Esophagus (tissue), 2 donors: ENCODE data around the gene TRAPPC8. TPM values are rescaled to one million over a fixed set of nuclear protein-coding genes. Genes with fewer than 3 reads are reported as not detected.
A peak's percentile ranks its signal among the peaks of the same experiment; 100 is the strongest.

Source experiments
- H3K27ac ChIP-seq, 2 donors: one replicate each; pipeline ENCODE4 v1.5.1; 2013; ENCODE audit warnings: low read depth in 2 of 2, mild to moderate bottlenecking in 2 of 2, inconsistent platforms in 1 of 2, low read length in 1 of 2, moderate library complexity in 1 of 2
- H3K27me3 ChIP-seq, 2 donors: one replicate each; pipeline ENCODE4 v1.6.1; 2013; ENCODE audit warnings: low read length in 2 of 2, control low read depth in 1 of 2, mild to moderate bottlenecking in 1 of 2; ENCODE audit not compliant: insufficient read depth in 2 of 2, control insufficient read depth in 1 of 2
- H3K36me3 ChIP-seq, 2 donors: one replicate each; pipeline ENCODE4 v1.6.1; 2013; ENCODE audit warnings: low read length in 1 of 2; ENCODE audit not compliant: control insufficient read depth in 2 of 2, insufficient read depth in 2 of 2
- H3K4me1 ChIP-seq, 2 donors: one replicate each; pipeline ENCODE4 v1.6.1; 2013; ENCODE audit warnings: low read length in 1 of 2; ENCODE audit not compliant: control insufficient read depth in 2 of 2, insufficient read depth in 2 of 2
- H3K4me3 ChIP-seq, 2 donors: one replicate each; pipeline ENCODE4 v1.5.1; 2013; ENCODE audit warnings: low read length in 2 of 2, mild to moderate bottlenecking in 2 of 2, low read depth in 1 of 2, moderate library complexity in 1 of 2
- H3K9me3 ChIP-seq, 2 donors: one replicate each; pipeline ENCODE4 v1.6.1; 2013; ENCODE audit warnings: mild to moderate bottlenecking in 2 of 2, low read depth in 1 of 2, low read length in 1 of 2, moderate library complexity in 1 of 2; ENCODE audit not compliant: control insufficient read depth in 2 of 2, insufficient read depth in 1 of 2
- WGBS, 2 donors: extraction: QIAGEN DNeasy Blood & Tissue Kit; methylation state at CpG; one replicate each; pipeline ENCODE4 v1.1.7; 2013; 5-methylcytosine and 5-hydroxymethylcytosine counted together
- polyA plus RNA-seq, 2 donors: library from polyadenylated mRNA; stranded (reverse); fragments of 200-250 nt; gene quantifications; one replicate each; pipeline ENCODE4 v1.2.3, GENCODE V29; 2013
- donor health status: healthy with polysubstance abuse.
- donor health status: Bipolar disorder and iron deficiency.

The TRAPPC8 gene, protein sequence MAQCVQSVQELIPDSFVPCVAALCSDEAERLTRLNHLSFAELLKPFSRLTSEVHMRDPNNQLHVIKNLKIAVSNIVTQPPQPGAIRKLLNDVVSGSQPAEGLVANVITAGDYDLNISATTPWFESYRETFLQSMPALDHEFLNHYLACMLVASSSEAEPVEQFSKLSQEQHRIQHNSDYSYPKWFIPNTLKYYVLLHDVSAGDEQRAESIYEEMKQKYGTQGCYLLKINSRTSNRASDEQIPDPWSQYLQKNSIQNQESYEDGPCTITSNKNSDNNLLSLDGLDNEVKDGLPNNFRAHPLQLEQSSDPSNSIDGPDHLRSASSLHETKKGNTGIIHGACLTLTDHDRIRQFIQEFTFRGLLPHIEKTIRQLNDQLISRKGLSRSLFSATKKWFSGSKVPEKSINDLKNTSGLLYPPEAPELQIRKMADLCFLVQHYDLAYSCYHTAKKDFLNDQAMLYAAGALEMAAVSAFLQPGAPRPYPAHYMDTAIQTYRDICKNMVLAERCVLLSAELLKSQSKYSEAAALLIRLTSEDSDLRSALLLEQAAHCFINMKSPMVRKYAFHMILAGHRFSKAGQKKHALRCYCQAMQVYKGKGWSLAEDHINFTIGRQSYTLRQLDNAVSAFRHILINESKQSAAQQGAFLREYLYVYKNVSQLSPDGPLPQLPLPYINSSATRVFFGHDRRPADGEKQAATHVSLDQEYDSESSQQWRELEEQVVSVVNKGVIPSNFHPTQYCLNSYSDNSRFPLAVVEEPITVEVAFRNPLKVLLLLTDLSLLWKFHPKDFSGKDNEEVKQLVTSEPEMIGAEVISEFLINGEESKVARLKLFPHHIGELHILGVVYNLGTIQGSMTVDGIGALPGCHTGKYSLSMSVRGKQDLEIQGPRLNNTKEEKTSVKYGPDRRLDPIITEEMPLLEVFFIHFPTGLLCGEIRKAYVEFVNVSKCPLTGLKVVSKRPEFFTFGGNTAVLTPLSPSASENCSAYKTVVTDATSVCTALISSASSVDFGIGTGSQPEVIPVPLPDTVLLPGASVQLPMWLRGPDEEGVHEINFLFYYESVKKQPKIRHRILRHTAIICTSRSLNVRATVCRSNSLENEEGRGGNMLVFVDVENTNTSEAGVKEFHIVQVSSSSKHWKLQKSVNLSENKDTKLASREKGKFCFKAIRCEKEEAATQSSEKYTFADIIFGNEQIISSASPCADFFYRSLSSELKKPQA (N-terminal part only)
- 10 to 100 TPM; 16.3 to 20.9 TPM for polyA plus RNA-seq

DNA sequence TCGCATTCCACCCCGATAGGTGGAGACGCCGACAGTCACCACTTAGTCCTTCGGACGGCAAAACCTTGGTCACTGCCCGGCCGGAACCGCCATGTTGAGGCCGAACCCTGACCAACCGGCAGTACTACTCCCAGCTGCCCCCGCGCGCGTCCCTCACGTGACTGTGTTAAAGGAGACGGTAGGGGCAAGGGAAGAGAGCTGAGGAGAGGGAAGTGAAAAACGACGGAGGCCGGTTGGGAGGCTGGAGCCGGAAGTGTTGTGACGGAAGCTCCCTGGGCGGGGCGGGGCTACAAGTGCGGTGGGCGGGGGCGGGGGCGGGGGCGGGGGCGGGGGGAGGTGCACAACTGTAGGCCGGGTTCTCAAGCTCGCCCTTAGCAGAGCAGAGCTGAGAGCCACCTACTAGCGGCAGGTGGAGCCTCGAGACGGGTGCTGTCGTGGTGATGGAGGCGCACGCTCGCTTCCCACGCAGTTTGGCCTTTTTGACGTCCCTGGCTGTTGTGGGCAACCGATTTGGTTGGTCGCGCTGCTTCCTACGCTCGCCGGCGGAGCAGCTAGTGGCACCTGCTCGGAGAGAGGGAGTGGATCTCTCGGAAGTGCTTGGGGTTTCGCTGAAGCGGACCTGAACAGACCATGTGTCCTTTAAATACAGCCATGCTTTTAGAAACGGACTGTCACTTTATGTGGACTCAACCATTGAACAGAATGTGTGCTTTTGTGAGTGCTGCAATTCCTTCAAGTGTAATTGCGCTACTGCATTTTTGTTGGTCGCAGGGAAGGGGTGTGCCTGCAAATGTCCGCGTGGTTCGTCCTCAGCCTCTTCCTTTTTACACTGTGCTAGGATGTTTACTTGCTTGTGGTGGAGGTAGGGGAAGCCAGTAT lies at the start of gene TRAPPC8:
TRAPPC8 (minus strand) TSS at position 130 of the 879 bp plus-strand sequence. CDS start 364 bp downstream, outside the sequence.
- WGBS, 2 donors = 0% methylated on average over 53 to 57 of the region's 58 CpGs
- H3K27ac ChIP-seq = peak within 1 kb of the TSS; percentile 94 to 96
- H3K4me3 ChIP-seq = peak within 1 kb of the TSS; percentile 89 to 97
- H3K9me3 ChIP-seq = no peaks in the 10 kb centered on the region
- H3K4me1 ChIP-seq = no peaks in the 10 kb centered on the region
- H3K36me3 ChIP-seq = no peaks in the 10 kb centered on the region
- H3K27me3 ChIP-seq = no peaks in the 10 kb centered on the region

DNA sequence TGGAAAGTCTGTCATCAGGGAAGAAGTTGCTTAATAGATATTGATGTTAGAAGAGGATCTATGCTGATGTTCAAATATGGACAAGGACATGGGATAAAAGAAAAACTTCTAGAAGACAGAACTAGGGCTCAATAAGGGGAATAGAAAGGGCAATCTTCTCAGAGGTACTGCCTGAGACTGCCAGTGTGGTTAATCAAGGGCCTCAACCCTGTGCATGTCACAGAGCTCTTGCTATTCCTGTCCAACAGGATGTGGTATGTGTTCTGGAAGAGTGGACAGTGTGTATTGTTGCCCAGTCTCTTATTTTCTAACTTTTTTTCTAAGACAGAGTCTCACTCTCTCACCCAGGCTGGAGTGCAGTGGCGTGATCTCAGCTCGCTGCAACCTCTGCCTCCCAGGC lies 47.9 kb upstream of the TRAPPC8 start:
- no peak overlapping the region for H3K27ac ChIP-seq
- H3K27me3 ChIP-seq = no peaks in the 10 kb centered on the region
- H3K9me3 ChIP-seq = no peaks in the 10 kb centered on the region
- 83 to 95% methylated on average over 2 of the region's 2 CpGs for WGBS, 2 donors
- H3K4me1 ChIP-seq = no peaks in the 10 kb centered on the region
- H3K36me3 ChIP-seq = no peaks in the 10 kb centered on the region
- no peak overlapping the region for H3K4me3 ChIP-seq

DNA sequence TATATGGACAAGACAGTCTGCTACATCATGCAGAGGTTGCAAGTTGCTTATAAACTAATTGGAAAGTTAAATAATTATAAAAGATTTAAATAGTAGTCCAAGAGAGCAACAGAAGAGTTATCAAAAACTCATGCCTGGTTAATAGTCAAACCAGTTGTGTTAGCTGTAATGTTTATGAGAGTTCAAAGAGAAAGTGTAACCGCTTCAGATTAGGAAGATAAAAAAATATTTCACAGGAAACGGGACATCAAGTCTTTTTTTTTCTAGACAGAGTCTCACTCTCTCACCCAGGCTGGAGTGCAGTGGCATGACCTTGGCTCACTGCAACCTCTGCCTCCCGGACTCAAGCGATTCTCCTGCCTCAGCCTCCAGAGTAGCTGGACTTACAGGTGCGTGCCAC lies 41.0 kb upstream of the TRAPPC8 start:
- H3K36me3 ChIP-seq = no peaks in the 10 kb centered on the region
- H3K27ac ChIP-seq = no peak overlapping the region

DNA sequence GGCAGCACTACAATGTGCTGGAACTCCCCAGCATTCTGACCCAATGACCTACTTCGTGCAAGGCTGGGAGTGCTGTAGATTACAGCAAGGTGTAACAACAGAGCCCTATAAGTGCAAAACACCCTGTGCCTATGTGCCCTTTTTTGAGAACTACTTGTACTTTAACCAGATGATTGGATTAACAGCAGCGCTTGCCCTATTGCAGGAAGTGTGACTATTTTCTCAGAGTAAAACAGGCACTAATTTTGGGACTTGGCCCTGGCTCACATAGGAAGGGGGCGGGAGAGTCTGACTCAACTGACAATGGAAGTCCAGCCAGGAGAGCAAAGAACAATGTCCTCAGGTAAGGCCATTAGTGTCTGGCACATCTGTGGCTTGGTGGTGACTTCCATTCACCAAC lies 40.1 kb upstream of the TRAPPC8 start:
- H3K4me3 ChIP-seq = no peak overlapping the region
- H3K9me3 ChIP-seq = peaks cover 0 to 7% of the 10 kb centered on the region in 2 donors
- 64 to 75% methylated on average over 3 of the region's 3 CpGs for WGBS, 2 donors
- H3K27ac ChIP-seq = no peak overlapping the region
- H3K4me1 ChIP-seq = no peaks in the 10 kb centered on the region
- no peaks in the 10 kb centered on the region for H3K27me3 ChIP-seq
- no peaks in the 10 kb centered on the region for H3K36me3 ChIP-seq

More for the DNA sequence above, 41.0 kb upstream of the TRAPPC8 start:
- no peaks in the 10 kb centered on the region for H3K27me3 ChIP-seq
- 69 to 74% methylated on average over 5 of the region's 5 CpGs for WGBS, 2 donors
- no peak overlapping the region for H3K4me3 ChIP-seq
- no peaks in the 10 kb centered on the region for H3K9me3 ChIP-seq
- no peaks in the 10 kb centered on the region for H3K4me1 ChIP-seq

DNA sequence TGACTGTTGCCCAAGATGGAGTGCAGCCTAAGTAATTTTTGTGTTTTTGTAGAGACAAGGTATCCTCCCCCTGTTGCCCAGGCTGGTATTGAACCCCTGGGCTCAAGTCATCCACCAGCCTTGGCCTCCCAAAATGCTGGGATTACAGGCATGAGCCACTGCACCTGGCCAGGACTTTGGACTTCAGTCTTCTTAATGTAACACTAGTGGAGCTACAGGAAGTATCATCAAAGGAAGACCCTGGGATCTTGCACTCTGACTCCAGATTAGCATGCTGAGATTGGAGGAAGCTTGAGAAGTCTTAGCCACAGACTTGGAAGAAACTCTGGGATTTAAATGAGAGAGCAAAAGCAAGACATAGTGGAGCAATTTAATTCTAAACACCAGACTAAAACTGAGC lies 37.9 kb upstream of the TRAPPC8 start:
- H3K4me3 ChIP-seq = no peak overlapping the region
- H3K9me3 ChIP-seq = peaks cover 2 to 9% of the 10 kb centered on the region in 2 donors
- no peaks in the 10 kb centered on the region for H3K4me1 ChIP-seq
- H3K36me3 ChIP-seq = no peaks in the 10 kb centered on the region
- H3K27ac ChIP-seq = no peak overlapping the region
- H3K27me3 ChIP-seq = no peaks in the 10 kb centered on the region

DNA sequence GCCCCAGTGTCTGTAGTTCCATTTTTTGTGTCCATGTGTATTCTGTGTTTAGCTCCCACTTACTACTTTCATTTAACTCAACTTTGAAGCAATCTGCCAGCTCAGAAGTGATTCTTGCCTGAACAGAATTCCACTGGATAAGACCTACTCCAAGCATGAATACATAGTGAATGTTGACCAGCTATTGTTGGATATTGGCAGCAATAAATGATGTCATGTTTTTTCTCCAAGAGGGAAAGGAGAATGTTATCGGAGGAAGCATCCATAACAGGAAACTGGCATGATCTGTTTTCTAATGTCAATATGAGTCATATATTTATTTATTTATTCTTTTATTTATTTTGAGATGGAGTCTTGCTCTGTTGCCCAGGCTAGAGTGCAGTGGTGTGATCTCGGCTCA lies 36.8 kb upstream of the TRAPPC8 start:
- Histone ChIP-seq H3K27me3 (no peaks in the 10 kb centered on the region), H3K36me3 (no peaks in the 10 kb centered on the region), H3K4me3 (no peak overlapping the region), H3K4me1 (no peaks in the 10 kb centered on the region), H3K27ac (no peak overlapping the region), H3K9me3 (peaks cover 4 to 9% of the 10 kb centered on the region in 2 donors)
- 80 to 90% methylated on average over 2 of the region's 2 CpGs for WGBS, 2 donors

DNA sequence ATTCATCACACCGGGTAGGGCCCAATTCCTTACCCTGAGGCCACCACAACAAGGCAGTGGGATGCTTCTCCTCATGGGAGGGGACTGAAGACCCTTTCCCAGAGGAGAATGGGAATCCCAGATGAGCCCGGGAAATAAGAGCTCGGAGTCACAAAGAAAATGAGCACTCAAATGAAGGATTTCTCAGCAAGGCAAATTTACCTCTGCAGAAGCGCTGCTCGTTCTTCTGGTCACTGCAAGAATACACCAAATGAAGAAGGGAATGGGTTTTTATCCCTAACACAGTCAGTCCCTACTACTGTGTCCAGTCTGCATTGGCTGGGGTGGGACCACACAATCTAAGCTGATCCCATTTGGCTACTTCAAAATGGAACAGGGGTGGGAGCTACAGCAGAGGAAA lies 35.7 kb upstream of the TRAPPC8 start:
- H3K36me3 ChIP-seq = no peaks in the 10 kb centered on the region
- H3K27ac ChIP-seq = no peak overlapping the region
- H3K9me3 ChIP-seq = peaks cover 10 to 15% of the 10 kb centered on the region in 2 donors
- no peaks in the 10 kb centered on the region for H3K4me1 ChIP-seq
- 91 to 93% methylated on average over 5 of the region's 5 CpGs for WGBS, 2 donors
- H3K27me3 ChIP-seq = no peaks in the 10 kb centered on the region
- no peak overlapping the region for H3K4me3 ChIP-seq

DNA sequence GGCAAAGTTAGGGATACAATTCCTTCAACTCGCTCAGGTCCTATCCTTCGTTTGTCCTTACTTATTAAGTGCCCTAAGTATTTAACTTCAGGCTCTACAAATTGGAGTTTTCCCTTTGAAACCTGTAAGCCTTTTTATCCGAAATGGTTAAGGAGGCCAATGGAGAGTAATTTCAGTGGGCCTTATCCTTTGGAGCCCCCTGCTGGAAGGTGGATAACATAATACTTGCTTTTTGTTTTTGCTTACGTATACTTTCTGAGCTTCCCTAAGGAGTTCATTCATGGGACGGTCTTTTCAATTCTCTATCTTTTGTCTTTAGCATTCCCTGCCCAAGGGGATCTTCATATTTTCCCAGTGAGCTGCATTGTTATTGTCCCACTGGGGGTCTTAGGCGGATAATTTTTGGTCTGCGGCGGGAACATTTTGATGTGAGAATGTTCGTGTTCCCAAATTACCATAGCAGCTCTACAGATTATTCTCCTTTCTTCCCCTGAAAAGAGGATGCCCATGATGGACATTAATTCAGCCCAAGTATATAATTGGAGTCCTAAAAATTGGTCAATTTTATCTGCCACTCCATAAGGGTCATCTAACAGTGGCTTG lies 34.4 kb upstream of the TRAPPC8 start:
- no peak overlapping the region for H3K27ac ChIP-seq
- no peaks in the 10 kb centered on the region for H3K27me3 ChIP-seq
- H3K36me3 ChIP-seq = no peaks in the 10 kb centered on the region
- no peak overlapping the region for H3K4me3 ChIP-seq
- WGBS, 2 donors = 73 to 78% methylated on average over 9 of the region's 9 CpGs
- peaks cover 13 to 17% of the 10 kb centered on the region in 2 donors for H3K9me3 ChIP-seq
- H3K4me1 ChIP-seq = no peaks in the 10 kb centered on the region
